GM12878 (cell line): Measurements from ENCODE around the gene TMC5. TPM values are rescaled to one million over a fixed set of nuclear protein-coding genes. Genes with fewer than 3 reads are reported as not detected.

ENCODE experiments used
- ATAC-seq: fragments of 200-7000 bp; cut with Tn5 transposase; 3 replicates; pipeline ENCODE4 v1.9.1; 2020; ENCODE audit warnings: mild to moderate bottlenecking, moderate library complexity
- BruUV-seq: library from RNA; stranded (reverse); fragments of 400-500 nt; replicated peaks from 2 replicates; lab custom pipeline; 2021; lab: Mats Ljungman, UMichigan
- CTCF ChIA-PET: fragments of 300-600 bp; sonication (Branson Sonifier 250); formaldehyde crosslinking; extraction: SDS; loops from one replicate; lab custom pipeline; 2021; ENCODE audit warnings: inconsistent platforms; lab: Yijun Ruan, JAX
- POLR2A ChIA-PET: fragments of 350-600 bp; formaldehyde crosslinking; extraction: SDS; loops from one replicate; lab custom pipeline; 2021; ENCODE audit warnings: inconsistent platforms; lab: Charles Lee
- RAD21 ChIA-PET: fragments of 300-600 bp; sonication (Branson Sonifier 250); formaldehyde crosslinking; loops from one replicate; lab custom pipeline; 2023; ENCODE audit warnings: antibody characterized with exemption; ENCODE audit not compliant: unreplicated experiment; lab: Charles Lee
- SMC1A ChIA-PET: fragments of 300-600 bp; sonication (Branson Sonifier 250); formaldehyde crosslinking; loops from one replicate; lab custom pipeline; 2023; ENCODE audit not compliant: unreplicated experiment, uncharacterized antibody; lab: Charles Lee
- DNase-seq: peaks from one replicate; pipeline ENCODE4 v3.0.0-alpha.2; 2011; ENCODE audit warnings: low read depth, low spot score
- FAIRE-seq: peaks from 3 replicates; lab custom pipeline; 2011; peaks lifted over from hg19 to GRCh38; lab: Jason Lieb, UNC
- H2AFZ ChIP-seq: 2 replicates; pipeline ENCODE4 v1.6.0; 2011; ENCODE audit warnings: low read depth, low read length, control low read depth; ENCODE audit not compliant: control insufficient read depth
- H3K27ac ChIP-seq: 2 replicates; pipeline ENCODE4 v1.5.1; 2011; ENCODE audit warnings: control low read depth; ENCODE audit not compliant: control insufficient read depth, insufficient read depth
- H3K27me3 ChIP-seq, 2 experiments: replicated peaks in 1 of 2; 2 replicates each; pipeline versions ENCODE4 v1.6.0 to v1.6.1; 2011; ENCODE audit warnings: low read length in 1 of 2; ENCODE audit not compliant: control insufficient read depth in 2 of 2, insufficient read depth in 2 of 2
- H3K36me3 ChIP-seq, 2 experiments: 2 replicates each; pipeline ENCODE4 v1.5.1; 2011; ENCODE audit warnings: low read length in 1 of 2; ENCODE audit not compliant: control insufficient read depth in 2 of 2, insufficient read depth in 2 of 2
- H3K4me1 ChIP-seq: 2 replicates; pipeline ENCODE4 v1.6.1; 2011; ENCODE audit warnings: mild to moderate bottlenecking, low read length, moderate library complexity, mixed read lengths; ENCODE audit not compliant: control insufficient read depth, insufficient read depth
- H3K4me2 ChIP-seq: 2 replicates; pipeline ENCODE4 v1.6.0; 2011; ENCODE audit warnings: control low read depth; ENCODE audit not compliant: control insufficient read depth, insufficient read depth
- H3K4me3 ChIP-seq: fragments of 200-600 bp; sonication (generic); 2 replicates; pipeline ENCODE4 v1.5.1; 2016
- H3K79me2 ChIP-seq: 2 replicates; pipeline ENCODE4 v1.6.0; 2011; ENCODE audit warnings: low read length; ENCODE audit not compliant: control insufficient read depth, insufficient read depth
- H3K9ac ChIP-seq: 2 replicates; pipeline ENCODE4 v1.8.0; 2011; ENCODE audit warnings: low read length, control low read depth, mixed read lengths; ENCODE audit not compliant: control insufficient read depth, insufficient read depth
- H3K9me3 ChIP-seq: replicated peaks from 3 replicates; pipeline ENCODE4 v1.5.1; 2011; ENCODE audit warnings: mild to moderate bottlenecking, low read length; ENCODE audit not compliant: control insufficient read depth, insufficient read depth
- H4K20me1 ChIP-seq: 2 replicates; pipeline ENCODE4 v1.6.0; 2011; ENCODE audit not compliant: control insufficient read depth, insufficient read depth
- CREB1 ChIP-seq: IDR thresholded peaks from 2 replicates; pipeline ENCODE4 v1.6.1; 2012; ENCODE audit warnings: low read depth, mild to moderate bottlenecking, inconsistent platforms
- ETV6 ChIP-seq, 2 experiments: fragments of 450-650 bp in 1 of 2; IDR thresholded peaks in 1 of 2; conservative IDR thresholded peaks in 1 of 2; 2 replicates each; pipeline ENCODE4 v1.6.1; 2014; ENCODE audit warnings: antibody characterized with exemption in 1 of 2, borderline replicate concordance in 1 of 2, low read depth in 1 of 2, mild to moderate bottlenecking in 1 of 2, moderate library complexity in 1 of 2
- JUNB ChIP-seq: IDR thresholded peaks from 2 replicates; pipeline ENCODE4 v1.6.1; 2016; ENCODE audit warnings: antibody characterized with exemption, mild to moderate bottlenecking
- KLF5 ChIP-seq: fragments of 450-650 bp; IDR thresholded peaks from 2 replicates; pipeline ENCODE4 v1.6.1; 2014; ENCODE audit warnings: mild to moderate bottlenecking; ENCODE audit not compliant: partially characterized antibody
- RELA ChIP-seq: fragments of 450-650 bp; IDR thresholded peaks from 2 replicates; pipeline ENCODE4 v1.8.0; 2014; ENCODE audit warnings: borderline replicate concordance; ENCODE audit not compliant: partially characterized antibody
- YBX1 ChIP-seq: fragments of 450-650 bp; IDR thresholded peaks from 2 replicates; pipeline ENCODE4 v1.6.1; 2016; ENCODE audit warnings: antibody characterized with exemption
- WGBS: methylation state at CpG from one replicate; pipeline ENCODE4 v1.1.6; 2016; ENCODE audit warnings: low lambda C conversion rate; ENCODE audit not compliant: insufficient replicate concordance, insufficient coverage; ENCODE audit errors: missing lambda C conversion rate; 5-methylcytosine and 5-hydroxymethylcytosine counted together
- in situ Hi-C: fragments of 300-500 bp; cut with MboI; formaldehyde crosslinking; loops from 9 replicates; pipeline ENCODE4 v1.14.3; 2018; ENCODE audit warnings: mixed read lengths
- intact Hi-C: fragments of 100-400 bp; cut with micrococcal nuclease; formaldehyde crosslinking; loops from one replicate; pipeline ENCODE4 v1.14.2; 2022; ENCODE audit not compliant: unreplicated experiment
- polyA plus RNA-seq, 11 experiments: library from polyadenylated mRNA; depleted of rRNA in 4 of 11; unstranded in 6 of 11; stranded (reverse) in 5 of 11; fragments of >200 nt; fragmentation: Nextera tagmentation in 4 of 11; fragmentation: Illumina TruSeq in 1 of 11; extraction: Ambion mirVana in 4 of 11; extraction: Trizol in 1 of 11; gene quantifications; 1 replicate in 1 of 11; 2 replicates in 10 of 11; pipeline versions ENCODE4 v1.2.1 to v1.2.3, GENCODE V29; 2011 to 2016; ENCODE audit warnings: inconsistent platforms in 2 of 11, missing spikeins in 2 of 11, low read depth in 1 of 11
- total RNA-seq, 4 experiments: library from RNA; depleted of rRNA in 3 of 4; stranded (reverse); fragments of >200 nt in 3 of 4; fragmentation: Illumina TruSeq in 1 of 4; extraction: Trizol in 1 of 4; gene quantifications; 2 replicates each; pipeline versions ENCODE4 v1.2.1 to v1.2.3, GENCODE V29; 2013 to 2021
- TF ChIP-seq, protein P1 (sequence below): fragments of 450-650 bp; formaldehyde crosslinking; IDR thresholded peaks from 2 replicates; pipeline ENCODE4 v1.4.0; 2022; ENCODE audit warnings: mild to moderate bottlenecking, moderate library complexity
- TF ChIP-seq, protein P2 (sequence below): fragments of 450-650 bp; IDR thresholded peaks from 2 replicates; pipeline ENCODE4 v1.6.1; 2017; ENCODE audit warnings: antibody characterized with exemption, mild to moderate bottlenecking, moderate library complexity
- TF ChIP-seq, protein P3 (sequence below): IDR thresholded peaks from 2 replicates; pipeline ENCODE4 v1.6.1; 2011; ENCODE audit warnings: mild to moderate bottlenecking, low read depth, low read length, moderate library complexity; ENCODE audit not compliant: insufficient replicate concordance
- TF ChIP-seq, protein P4 (sequence below): fragments of 450-650 bp; IDR thresholded peaks from 2 replicates; pipeline ENCODE4 v1.6.1; 2017; ENCODE audit warnings: borderline replicate concordance
- TF ChIP-seq, protein P5 (sequence below): fragments of 450-650 bp; formaldehyde crosslinking; IDR thresholded peaks from 2 replicates; pipeline ENCODE4 v1.5.0; 2022; ENCODE audit warnings: mild to moderate bottlenecking, missing genetic modification characterization

The TMC5 gene
- total and polyA plus RNA-seq, 10 of the 15 experiments (the other 5 are each of a cell fraction or from before 2014, with no cell fraction given), result 0.01 to 0.10 (median 0.07) TPM; not detected in 5

DNA sequence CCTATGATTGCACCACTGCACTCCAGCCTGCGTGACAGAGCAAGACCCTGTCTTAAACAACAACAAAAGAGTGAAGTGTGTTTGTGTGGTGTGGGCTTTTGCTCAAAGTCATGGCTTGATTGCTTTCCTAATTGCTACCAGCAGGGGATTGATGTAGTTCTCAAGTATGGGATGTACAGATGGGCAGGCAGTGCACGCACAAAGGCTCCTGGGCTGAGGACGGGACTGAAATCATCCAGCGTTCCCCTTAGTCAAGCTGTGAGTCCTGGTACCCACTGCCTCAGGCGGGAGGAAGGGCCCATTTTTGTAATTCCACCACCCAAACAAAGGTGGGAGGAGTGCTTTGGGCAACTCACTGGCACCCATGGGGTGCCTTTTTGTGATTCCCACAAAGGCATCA is 56.9 kb downstream of the TMC5 start:
- in situ Hi-C loops, result no loop called here

More for the DNA sequence above, 56.9 kb downstream of the TMC5 start:
- 37% methylated on average over 5 of the region's 5 CpGs for WGBS
- ATAC-seq (no peak), FAIRE-seq (no peak), DNase-seq (no peak)
- no peak overlapping the region for H2AFZ ChIP-seq
- ChIA-PET SMC1A (no interaction called here), RAD21 (no interaction called here), CTCF (no interaction called here), POLR2A (no interaction called here)
- no peaks in the 10 kb centered on the region for H3K9me3 ChIP-seq
- TF ChIP-seq JUNB, result no peak
- TF ChIP-seq, protein P1, sequence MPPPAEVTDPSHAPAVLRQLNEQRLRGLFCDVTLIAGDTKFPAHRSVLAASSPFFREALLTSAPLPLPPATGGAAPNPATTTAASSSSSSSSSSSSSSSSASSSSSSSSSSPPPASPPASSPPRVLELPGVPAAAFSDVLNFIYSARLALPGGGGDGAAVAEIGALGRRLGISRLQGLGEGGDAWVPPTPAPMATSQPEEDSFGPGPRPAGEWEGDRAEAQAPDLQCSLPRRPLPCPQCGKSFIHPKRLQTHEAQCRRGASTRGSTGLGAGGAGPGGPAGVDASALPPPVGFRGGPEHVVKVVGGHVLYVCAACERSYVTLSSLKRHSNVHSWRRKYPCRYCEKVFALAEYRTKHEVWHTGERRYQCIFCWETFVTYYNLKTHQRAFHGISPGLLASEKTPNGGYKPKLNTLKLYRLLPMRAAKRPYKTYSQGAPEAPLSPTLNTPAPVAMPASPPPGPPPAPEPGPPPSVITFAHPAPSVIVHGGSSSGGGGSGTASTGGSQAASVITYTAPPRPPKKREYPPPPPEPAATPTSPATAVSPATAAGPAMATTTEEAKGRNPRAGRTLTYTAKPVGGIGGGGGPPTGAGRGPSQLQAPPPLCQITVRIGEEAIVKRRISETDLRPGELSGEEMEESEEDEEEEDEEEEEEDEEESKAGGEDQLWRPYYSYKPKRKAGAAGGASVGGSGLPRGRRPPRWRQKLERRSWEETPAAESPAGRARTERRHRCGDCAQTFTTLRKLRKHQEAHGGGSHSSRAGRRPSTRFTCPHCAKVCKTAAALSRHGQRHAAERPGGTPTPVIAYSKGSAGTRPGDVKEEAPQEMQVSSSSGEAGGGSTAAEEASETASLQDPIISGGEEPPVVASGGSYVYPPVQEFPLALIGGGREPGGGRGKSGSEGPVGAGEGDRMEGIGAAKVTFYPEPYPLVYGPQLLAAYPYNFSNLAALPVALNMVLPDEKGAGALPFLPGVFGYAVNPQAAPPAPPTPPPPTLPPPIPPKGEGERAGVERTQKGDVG (CRISPR knock-in tag), result no peak
- TF ChIP-seq, protein P2, sequence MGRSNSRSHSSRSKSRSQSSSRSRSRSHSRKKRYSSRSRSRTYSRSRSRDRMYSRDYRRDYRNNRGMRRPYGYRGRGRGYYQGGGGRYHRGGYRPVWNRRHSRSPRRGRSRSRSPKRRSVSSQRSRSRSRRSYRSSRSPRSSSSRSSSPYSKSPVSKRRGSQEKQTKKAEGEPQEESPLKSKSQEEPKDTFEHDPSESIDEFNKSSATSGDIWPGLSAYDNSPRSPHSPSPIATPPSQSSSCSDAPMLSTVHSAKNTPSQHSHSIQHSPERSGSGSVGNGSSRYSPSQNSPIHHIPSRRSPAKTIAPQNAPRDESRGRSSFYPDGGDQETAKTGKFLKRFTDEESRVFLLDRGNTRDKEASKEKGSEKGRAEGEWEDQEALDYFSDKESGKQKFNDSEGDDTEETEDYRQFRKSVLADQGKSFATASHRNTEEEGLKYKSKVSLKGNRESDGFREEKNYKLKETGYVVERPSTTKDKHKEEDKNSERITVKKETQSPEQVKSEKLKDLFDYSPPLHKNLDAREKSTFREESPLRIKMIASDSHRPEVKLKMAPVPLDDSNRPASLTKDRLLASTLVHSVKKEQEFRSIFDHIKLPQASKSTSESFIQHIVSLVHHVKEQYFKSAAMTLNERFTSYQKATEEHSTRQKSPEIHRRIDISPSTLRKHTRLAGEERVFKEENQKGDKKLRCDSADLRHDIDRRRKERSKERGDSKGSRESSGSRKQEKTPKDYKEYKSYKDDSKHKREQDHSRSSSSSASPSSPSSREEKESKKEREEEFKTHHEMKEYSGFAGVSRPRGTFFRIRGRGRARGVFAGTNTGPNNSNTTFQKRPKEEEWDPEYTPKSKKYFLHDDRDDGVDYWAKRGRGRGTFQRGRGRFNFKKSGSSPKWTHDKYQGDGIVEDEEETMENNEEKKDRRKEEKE, result no peak
- no peak for TF ChIP-seq CREB1
- TF ChIP-seq RELA, result no peak
- TF ChIP-seq, protein P3, sequence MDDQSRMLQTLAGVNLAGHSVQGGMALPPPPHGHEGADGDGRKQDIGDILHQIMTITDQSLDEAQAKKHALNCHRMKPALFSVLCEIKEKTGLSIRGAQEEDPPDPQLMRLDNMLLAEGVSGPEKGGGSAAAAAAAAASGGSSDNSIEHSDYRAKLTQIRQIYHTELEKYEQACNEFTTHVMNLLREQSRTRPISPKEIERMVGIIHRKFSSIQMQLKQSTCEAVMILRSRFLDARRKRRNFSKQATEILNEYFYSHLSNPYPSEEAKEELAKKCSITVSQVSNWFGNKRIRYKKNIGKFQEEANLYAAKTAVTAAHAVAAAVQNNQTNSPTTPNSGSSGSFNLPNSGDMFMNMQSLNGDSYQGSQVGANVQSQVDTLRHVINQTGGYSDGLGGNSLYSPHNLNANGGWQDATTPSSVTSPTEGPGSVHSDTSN, result no peak
- TF ChIP-seq, protein P4, sequence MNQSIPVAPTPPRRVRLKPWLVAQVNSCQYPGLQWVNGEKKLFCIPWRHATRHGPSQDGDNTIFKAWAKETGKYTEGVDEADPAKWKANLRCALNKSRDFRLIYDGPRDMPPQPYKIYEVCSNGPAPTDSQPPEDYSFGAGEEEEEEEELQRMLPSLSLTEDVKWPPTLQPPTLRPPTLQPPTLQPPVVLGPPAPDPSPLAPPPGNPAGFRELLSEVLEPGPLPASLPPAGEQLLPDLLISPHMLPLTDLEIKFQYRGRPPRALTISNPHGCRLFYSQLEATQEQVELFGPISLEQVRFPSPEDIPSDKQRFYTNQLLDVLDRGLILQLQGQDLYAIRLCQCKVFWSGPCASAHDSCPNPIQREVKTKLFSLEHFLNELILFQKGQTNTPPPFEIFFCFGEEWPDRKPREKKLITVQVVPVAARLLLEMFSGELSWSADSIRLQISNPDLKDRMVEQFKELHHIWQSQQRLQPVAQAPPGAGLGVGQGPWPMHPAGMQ, result no peak
- TF ChIP-seq, protein P5, sequence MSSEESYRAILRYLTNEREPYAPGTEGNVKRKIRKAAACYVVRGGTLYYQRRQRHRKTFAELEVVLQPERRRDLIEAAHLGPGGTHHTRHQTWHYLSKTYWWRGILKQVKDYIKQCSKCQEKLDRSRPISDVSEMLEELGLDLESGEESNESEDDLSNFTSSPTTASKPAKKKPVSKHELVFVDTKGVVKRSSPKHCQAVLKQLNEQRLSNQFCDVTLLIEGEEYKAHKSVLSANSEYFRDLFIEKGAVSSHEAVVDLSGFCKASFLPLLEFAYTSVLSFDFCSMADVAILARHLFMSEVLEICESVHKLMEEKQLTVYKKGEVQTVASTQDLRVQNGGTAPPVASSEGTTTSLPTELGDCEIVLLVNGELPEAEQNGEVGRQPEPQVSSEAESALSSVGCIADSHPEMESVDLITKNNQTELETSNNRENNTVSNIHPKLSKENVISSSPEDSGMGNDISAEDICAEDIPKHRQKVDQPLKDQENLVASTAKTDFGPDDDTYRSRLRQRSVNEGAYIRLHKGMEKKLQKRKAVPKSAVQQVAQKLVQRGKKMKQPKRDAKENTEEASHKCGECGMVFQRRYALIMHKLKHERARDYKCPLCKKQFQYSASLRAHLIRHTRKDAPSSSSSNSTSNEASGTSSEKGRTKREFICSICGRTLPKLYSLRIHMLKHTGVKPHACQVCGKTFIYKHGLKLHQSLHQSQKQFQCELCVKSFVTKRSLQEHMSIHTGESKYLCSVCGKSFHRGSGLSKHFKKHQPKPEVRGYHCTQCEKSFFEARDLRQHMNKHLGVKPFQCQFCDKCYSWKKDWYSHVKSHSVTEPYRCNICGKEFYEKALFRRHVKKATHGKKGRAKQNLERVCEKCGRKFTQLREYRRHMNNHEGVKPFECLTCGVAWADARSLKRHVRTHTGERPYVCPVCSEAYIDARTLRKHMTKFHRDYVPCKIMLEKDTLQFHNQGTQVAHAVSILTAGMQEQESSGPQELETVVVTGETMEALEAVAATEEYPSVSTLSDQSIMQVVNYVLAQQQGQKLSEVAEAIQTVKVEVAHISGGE (CRISPR knock-in tag), result no peak
- no peak for TF ChIP-seq ETV6 (conservative IDR thresholded peaks at IDR 0.05 in 1 of 2, IDR thresholded peaks at IDR 0.05 in 1 of 2; ENCODE audit: borderline replicate concordance in 1 of 2, low read depth in 1 of 2)
- TF ChIP-seq KLF5, result no peak
- no peak for TF ChIP-seq YBX1
- no peaks in the 10 kb centered on the region for H3K79me2 ChIP-seq
- no peak overlapping the region for H3K9ac ChIP-seq
- no peaks in the 10 kb centered on the region for H3K36me3 ChIP-seq
- no peak overlapping the region for H3K4me2 ChIP-seq
- BruUV-seq, result no TSS peak
- H3K27me3 ChIP-seq, result no peaks in the 10 kb centered on the region
- H3K27ac ChIP-seq, result no peak overlapping the region
- intact Hi-C loops, result no loop called here
- no peaks in the 10 kb centered on the region for H4K20me1 ChIP-seq
- H3K4me1 ChIP-seq, result no peaks in the 10 kb centered on the region
- no peak overlapping the region for H3K4me3 ChIP-seq
